NCI-H774 (cell line): Measurements from ENCODE around the gene SIRT7.

Experiments
- DNase-seq: peaks from one replicate; lab custom pipeline; 2025; lab: John Stamatoyannopoulos, UW

Gene SIRT7

DNA sequence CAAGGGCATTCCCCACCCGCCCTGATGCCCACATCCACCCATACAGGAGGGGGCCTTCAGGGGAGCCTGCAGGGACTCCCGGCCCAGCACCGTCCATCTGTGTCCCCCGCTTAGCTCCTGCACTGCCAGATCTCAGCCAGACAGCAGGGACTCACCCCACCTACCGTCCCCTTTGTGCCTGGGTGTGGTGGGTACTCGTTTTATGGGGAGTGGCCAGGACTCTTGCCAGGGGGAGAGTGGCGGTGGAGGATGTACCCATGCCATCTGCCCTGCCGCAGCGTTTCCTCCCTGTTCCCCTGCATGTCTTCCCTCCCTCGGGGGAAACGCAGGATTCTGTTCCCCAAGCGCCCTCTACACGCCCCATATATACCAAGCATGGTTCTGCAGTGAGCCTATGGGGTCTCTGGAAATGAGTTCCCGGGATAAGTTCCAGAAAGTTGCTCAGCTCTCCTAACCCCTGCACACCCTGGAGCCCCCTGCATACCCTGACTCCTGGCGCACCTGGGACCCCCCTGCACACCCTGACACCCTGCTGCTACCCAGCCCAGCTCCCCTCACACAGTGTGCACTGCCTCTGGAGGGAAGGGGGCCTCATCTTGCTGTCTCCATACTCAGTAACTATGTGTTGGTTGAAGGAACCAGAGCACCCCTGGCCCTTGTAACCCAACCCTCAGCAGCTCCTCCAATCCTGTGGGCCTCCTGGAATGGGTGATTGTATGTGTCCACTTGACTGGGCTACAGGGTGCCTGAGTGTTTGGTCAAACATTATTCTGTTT is 13.8 kb upstream of the SIRT7 start:
- no peak for DNase-seq

DNA sequence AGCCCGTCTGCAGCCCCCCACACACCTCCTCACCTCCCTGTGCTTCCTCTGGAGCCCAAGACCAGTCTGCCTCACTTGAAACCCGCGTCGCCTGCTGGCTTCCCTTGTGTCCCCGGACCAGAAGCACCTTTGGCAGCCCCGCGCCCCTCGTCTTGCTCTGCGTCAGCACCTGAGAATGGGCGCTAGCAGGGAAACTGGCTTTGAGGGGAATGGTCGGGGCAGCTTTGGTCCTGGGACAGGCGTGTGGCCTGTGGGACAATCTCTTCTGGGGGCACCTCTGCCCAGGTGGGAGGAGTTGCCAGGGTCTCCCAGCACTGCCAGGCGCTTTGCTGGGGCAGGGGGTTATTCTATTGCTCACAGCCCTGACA is 13.2 kb upstream of the SIRT7 start:
- DNase-seq, result no peak

DNA sequence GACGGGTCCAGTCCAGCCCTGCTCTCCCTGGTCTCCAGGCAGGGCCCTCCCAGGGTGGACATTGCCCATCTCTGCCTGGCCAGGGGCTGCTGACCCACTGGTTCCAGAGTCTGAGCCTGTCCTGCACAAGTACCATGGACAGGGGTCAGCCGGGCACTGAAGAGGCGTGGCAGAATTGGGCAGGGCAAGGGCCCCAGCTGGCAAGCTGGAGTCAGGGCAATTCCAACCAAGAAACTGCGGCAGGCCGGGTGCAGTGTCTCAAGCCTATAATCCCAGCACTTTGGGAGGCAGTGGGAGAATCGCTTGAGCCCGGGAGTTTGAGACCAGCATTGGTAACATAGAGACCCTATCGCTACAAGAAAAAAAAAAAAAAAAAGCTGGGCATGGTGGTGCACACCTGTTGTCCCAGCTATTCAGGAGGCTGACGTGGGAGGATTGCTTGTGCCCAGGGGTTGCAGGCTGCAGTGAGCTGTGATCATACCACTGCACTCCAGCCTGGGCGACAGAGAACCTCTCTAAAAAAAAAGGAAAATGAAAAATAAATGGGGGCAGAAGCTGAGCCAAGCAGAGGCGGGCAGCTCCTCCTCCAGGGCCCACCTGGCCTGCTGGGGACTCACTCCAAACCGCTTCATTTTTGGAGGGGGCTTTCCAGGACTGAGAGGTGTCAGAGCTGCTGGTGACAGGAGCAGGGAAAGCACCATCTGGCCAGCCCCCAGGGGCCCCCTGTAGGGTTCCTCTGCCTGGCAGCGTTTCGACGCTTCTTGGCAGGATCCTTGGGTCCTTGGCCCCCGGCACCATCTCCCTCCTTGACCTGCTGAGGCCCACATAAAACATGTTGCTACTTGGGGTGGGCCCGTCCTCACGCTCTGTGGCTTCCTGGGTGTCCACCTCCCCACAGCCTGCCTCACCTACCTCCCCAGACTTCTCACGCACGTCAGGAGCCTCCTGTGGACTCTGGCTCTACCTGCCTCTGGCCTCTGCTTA is 12.5 kb upstream of the SIRT7 start:
- no peak for DNase-seq

DNA sequence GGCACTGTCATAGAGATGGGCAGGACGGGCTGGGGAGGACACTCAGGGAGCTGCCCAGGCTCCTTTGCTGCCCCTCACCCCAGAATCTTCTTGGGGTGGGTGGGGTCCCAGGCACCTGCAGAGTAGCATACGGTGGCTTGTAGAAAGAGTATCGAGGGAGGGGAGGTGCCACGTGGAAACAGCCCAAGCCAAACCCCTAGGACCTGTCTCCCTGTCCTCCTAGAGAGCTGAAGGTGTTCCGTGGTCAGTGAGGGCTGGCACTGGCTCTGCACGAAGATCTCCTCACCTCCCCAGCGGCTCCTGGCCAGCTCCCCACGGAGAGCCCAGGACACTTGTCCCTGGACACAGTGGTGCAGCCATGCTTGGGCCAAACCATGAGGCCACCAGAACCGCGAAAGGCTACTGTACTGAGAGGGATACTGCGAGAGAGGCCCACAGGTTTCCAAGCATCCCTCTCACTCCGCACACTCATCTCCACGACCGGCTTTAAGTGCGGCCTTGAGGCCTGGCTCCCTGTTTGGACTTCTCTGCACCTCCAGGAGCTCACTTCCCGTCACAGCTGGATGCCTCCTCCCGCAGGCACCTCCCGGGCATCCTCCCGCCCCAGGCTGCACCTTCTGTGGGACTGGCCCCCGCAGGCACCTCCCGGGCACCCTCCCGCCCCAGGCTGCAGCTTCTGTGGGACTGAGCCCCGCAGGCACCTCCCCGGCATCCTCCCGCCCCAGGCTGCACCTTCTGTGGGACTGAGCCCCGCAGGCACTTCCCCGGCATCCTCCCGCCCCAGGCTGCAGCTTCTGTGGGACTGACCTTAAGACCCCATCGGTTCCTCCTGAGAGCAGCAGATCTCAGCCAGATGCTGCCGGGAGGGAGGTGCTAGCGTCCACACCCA is 11.5 kb upstream of the SIRT7 start:
- no peak for DNase-seq

DNA sequence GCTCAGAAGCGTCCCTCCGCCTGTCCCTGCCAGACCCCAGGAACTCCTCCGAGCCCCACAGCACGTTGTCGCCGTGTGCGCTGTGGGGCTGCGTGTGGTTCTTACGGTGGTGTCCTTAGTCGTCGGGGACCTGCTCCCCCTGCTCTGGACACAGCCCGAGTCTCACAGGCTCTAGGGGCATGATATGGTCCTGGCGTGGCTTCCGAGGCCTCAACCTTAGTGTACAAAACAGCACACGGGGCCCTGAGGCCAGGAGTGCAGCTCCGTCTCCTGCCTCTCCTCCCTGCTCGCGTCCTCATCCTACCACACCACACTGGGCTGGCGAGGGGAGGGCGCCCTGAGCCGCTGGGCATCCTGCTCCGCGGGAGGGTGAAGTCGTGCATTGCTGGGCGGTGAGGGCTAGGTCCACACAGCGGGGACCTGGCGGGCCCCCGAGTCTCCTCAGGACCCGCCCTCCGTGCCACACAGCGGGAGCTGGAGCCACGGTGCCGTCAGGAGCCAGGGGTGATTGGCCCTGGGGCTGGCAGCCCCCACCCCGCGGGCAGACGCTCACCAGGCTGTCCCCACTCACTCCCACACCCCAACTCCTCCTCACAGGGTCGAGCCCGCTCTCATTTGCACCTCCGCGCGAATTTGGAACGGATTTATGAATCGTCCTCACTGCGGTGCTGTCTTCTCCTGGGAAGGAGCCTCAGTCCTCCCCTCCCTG is 10.7 kb upstream of the SIRT7 start:
- no peak for DNase-seq

DNA sequence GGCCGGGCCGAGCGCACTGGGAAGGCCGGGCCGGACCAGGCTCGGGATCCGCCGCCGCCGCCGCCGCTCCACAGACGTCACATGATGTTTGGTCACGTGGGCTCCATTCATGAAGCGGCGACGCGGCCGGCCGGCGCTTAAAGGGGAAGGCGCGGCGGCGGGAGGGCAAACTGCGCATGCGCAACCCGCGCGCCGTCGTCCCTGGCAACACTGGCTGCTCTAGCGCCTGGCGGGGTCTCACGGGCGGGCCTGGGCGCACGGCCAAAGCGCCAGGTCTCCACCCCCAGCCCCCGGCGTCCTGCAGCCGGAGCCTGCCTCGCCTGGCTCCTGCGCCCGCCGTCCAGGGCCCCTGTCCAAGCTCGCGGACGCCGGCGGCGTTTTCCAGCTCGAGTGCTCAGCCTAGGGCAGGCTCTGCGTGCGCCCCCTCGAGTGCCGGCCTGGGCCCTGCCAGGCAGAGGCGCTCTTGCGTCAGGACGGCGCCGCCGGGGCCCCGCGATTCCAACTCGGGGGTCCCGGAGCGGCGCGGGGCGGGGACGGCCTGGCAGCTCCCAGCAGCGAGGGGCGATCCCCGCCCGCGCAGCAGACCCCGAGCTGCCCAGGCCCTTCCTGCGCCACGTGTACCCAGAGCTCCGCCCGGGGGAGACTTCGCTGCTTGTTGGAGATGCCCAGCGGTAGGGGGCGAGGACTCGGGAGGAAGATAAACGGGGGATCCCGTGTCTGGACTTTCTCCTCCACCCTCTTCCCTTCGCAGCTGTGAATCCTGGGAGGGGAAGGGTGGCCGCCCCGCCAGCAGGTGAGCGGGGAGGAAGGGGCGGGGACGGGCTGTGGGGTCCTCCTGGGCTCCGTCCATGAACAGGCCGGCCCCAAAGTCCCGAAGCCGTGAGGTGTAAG is 9.9 kb upstream of the SIRT7 start, which contains the start of gene MAFG:
Gene MAFG, minus strand, starts transcription at position 83 of the 891 bp plus-strand sequence. CDS start 4,550 bp downstream, outside the sequence.
- DNase-seq, result peak; percentile 97

DNA sequence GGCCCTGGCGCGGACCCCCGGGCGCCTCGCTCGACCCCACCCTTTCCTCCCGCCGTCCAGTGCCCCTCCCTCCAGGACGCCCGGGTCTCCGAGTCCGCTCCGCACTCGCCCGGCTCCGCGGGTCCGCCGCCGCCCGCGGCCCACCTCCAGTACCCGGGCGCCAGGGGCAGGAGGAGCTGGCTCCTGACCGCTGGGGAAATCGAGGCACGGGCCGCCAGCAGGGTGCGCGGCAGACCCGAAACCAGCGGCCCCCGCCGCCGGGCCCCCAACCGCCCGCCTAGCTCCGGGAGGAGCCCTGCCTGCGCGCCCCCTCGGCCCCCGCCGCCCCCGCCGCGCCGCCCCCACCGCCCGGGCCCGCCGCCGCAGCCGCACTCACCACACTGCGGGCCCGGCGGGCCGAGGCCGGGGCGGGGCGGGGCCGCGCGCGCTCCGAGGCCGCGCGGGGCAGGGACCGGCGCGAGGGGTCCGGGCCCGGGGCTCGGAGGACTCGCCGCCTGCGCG is 9.2 kb upstream of the SIRT7 start:
- DNase-seq, result no peak

DNA sequence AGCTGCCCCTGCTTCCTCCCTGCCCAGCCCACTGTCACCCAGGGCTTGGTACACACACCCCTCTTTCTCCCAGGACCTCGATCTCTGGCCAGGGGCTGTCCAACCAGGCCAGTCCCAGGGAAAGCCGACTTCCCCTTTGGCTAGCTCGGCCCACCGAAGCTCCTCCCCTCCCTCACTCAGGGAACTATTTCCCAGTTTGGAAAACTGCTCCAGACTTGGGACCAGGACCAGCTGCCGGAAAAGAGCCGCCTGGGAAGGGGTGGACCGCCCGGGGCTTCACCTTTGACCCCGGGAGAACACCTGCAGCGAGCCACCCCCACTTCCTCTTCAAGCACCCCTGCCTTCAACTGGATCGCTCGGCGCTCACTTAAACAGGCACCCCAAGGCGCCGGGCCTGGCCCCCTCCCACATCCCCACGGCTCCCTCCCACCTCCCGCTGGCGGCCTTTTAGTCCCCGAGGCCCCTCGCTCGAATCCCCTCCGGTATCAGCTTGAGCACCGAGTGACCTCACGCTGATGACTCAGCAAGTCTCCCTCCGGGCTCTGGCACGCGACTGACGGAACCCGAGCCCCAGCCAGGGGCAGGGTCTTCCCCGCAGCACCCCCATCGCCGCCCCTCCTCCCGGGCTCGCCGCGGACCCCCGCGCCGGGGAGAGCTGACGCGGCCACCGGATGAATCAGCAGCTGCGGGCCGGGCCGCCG is 8.6 kb upstream of the SIRT7 start:
- peak; percentile 55 for DNase-seq

DNA sequence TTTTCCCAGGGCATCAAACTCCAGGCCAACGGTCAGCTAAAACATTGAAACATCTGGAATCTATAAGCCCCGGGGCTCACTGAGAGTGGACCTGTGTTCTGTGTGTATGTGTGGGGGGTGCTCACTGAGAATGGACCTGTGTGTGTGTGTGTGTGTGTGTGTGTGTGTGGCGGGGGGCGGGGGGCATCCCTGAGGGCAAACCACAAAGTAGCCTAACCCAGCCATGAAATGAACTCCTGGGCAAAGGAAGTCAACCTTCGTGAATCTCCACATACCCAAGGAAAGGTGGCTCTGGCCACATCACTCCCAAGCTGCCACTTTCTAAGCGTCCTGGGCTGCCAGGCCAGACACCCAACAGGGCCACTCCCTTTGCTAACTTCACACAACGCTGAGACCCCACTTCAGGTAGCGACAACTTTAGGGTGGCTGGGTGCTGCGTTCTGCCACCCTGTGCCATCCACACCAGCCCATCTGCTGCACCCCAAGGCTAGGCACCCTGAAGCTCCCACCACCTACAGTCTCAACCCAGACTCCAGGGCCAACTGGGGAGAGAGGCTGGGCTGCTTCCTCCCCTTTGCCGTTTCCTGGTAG is 8.0 kb upstream of the SIRT7 start:
- no peak for DNase-seq

DNA sequence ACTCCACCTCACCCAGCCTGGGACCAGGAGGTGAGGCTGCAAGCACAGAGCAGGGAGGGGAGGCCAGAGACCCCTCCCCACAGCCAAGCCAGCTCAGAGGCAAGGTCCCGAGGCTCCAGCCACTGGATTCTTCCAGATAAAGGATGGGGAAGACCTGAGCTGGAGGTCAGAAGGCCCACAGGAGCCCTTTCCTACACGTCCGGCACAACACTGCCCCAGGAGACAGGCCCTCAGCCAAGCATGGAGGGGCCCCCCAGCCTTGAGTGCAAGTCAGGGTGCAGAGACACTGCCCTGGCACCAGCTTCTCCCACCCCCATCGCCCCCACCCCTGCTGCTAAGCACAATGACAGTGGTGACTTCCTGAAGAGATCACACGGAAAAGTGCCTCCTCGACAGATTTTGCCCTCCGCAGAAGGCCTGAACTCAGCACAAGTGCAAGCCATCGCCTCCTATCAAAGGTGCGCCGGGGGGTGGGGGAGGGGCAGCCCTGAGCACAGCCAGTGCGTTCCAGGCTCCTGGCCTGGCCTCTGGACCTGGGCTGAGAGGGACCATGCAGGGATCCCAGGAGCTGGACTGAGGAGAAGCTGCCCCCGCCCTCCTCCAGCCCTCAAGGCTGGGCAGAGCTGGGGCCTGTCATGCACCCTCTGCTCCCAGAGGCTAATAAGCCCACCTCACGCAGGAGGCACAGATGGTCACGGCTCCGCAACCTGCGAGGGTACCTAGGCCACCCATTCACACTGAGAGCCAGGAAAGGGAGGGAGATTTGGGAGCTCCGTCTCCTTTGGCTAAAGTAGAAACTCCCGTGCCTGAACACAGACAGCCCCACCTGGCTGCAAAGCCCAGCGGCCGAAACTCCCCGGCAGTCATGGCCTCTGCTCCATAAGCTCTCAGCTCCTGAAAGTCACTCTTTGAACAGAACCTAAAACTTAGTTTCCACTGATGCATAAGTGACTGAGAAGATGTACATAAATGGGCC is 6.9 kb upstream of the SIRT7 start:
- DNase-seq, result no peak

DNA sequence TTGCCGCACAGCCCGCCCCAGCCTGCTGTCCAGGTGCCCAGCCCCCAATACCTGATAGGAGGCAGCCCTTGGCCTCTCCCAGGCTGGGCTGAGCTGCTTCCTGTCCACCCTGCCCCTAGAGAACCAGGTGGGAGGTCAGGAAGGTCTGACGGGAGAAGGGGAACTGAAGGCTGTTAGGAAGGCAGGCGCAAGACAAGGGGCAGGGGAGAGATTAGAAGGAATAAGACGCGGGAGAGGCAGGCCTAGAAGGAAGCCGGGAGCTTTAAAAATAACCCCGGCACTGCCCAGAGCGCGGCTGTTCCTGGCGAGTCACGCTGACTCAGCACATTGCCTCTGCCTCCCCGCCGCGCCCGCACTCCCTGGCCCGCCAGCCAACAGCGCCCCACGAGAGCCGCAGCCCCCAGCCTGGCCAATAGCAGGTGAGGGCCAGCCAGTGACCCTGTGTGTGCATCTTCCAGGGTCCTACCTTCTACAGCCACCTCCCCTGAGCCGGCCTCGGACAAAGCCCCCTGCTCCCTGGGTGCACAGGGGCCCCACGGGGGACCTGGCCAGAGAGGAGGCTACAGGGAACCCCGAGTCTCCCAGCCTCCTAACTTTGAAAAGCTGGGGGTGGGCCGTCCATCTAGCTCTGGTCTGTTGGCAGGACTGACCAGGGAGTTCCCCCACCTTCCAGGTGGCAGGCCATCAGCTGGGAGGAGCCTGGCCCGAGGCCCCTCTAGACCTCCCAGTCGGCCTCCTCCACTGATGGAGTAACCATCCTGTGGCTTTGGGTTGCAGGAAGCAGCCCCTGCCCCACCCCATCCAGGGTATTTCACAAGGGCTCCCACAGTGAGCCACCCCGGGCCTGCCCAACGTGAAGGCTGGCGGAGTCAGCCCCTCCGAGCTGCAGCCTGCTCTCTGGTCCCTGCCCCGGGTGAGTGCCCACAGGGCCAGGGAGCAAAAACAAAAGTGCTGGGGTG is 5.6 kb upstream of the SIRT7 start:
- no peak for DNase-seq

DNA sequence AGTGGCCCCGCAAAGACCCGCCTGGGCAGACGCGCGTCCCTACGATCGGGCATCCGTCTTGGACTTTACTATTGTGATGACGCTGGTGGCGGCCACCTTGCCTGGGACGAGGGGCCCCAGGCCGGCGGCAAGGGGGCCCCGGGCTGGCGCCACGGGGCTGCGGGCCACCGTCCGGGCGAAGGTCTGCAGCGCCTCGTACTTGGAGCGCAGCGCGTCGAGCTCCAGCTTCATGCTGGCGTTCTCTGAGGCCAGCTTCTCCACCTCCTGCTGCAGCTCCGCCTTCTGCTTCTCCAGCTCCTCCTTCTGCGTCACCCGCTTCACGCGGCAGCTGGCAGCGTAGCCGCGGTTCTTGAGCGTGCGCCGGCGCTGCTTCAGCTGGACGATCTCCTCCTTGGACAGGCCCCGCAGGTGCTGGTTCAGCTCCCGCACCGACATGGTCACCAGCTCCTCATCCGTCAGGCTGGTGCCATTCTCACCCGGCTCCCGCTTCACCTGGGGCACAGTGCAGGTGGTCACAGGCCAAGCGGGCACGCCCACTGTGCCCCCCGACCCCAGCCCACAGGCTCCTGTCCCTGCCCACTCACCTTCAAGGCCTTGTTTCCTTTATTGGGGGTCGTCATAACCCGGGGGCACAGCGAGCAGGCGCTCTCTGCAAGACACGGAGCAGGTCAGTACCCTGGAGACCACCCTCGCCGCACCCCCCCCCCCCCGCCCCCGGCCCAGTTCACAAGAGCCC is 4.8 kb upstream of the SIRT7 start:
- no peak for DNase-seq

DNA sequence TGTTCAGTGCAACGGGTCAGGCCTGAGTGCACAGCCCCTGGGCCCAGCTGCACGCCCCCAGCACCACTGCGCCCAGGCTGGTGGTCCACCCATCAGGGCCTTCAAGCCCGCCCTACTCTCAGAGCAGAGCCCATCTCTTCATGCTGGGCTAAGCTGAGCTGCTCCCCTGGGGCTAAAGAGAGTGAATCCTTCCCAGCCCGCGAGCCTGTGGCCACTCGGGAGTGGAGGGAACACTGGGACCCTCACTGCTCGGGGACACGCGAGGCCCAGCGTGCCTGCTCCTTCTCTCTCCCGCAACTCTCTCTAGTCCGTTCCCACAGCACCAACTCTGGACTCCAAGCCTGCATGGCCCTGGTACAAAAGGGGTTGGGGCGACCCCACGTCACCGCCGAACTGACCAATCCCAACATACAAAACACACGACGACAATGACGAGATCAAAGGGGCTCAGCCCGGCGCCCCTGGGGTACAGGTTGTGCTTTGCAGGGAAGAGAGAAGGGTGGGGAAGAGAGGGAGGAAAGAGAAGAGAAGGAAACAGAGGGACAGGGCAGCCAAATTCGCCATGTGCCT is 4.1 kb upstream of the SIRT7 start:
- no peak for DNase-seq

DNA sequence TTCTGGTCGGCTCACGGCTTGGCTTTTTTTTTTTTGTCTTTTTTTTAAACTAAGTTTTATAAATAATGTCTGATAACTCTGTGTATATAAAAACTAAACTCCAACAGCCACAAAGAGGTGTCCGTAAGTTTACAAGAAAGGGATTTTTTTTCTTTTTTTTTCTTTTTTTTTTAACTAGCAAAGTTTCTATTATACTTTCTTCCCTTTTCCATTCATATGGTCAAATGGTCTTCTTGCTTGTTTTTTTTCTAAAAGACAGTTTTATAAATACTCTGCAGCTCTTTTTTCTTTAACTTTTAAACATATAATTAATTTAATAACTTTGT is 3.5 kb upstream of the SIRT7 start:
- no peak for DNase-seq

DNA sequence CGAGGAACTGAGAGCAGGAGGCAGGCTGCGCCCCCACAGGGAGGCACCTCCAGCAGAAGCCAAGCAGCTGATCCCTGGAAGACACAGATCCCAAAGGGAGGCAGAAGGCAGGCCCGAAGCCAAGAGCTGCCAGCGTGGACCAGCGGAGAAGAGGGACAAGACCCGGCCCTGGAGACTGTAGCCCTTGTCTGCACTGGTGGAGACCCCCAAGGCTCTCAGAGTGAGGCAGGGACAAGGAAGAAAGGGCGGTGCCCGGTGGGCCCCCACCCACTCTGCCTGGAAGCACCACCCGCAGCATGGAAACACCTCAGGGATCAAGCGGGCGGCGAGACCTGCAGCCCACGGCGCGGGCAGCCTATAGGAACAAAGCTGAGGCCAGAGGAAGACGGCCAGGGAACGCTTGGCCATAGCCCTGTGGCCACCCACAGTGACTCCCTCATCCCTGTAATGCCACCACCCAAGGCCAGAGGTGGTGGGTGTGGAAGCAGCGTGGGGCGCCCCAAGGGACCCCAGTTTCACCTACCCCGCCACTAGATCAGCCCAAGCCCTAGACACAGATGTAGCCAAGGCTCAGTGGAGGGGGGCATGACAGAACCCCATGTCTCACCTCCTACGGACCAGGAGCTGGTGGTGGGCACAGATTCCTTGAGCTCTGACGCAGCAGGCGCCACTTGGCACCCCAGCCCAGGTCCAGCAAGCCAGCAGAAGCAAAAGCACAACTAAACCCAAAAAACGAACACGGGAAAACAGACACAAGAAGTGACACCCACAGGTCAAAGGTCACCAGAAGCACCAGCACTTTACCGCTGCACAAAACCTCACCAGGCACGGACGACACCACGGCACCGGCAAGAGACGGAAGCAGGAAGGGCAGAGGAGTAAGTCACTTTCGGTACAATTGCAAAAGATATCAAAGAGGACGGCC is 2.9 kb upstream of the SIRT7 start:
- DNase-seq, result no peak
